HUES48 (cell line): Measurements from ENCODE around the gene SLC25A43.
"Not testable (repeated sequence)": the region's sequence is repeated elsewhere in the genome, so short reads cannot be mapped to it uniquely, and the experiment has no call there.

Experiments
- H3K27ac ChIP-seq: one replicate; pipeline ENCODE4 v1.7.0; 2013; ENCODE audit warnings: low read depth, low read length, inconsistent platforms
- H3K27me3 ChIP-seq: 2 replicates; pipeline ENCODE4 v1.6.1; 2013; ENCODE audit warnings: mild to moderate bottlenecking, low read length; ENCODE audit not compliant: control insufficient read depth, insufficient read depth
- H3K36me3 ChIP-seq: 2 replicates; pipeline ENCODE4 v1.6.1; 2013; ENCODE audit warnings: low read length; ENCODE audit not compliant: control insufficient read depth, insufficient read depth
- H3K4me1 ChIP-seq: 2 replicates; pipeline ENCODE4 v1.6.1; 2013; ENCODE audit warnings: mild to moderate bottlenecking, low read length; ENCODE audit not compliant: control insufficient read depth, insufficient read depth
- H3K4me3 ChIP-seq: 2 replicates; pipeline ENCODE4 v1.5.1; 2013; ENCODE audit warnings: mild to moderate bottlenecking, low read depth, low read length
- H3K9ac ChIP-seq: 2 replicates; pipeline ENCODE4 v1.6.1; 2013; ENCODE audit warnings: mild to moderate bottlenecking, low read depth, low read length, moderate library complexity
- H3K9me3 ChIP-seq: 2 replicates; pipeline ENCODE4 v1.6.1; 2013; ENCODE audit warnings: low read length; ENCODE audit not compliant: control insufficient read depth, insufficient read depth

Gene SLC25A43

DNA sequence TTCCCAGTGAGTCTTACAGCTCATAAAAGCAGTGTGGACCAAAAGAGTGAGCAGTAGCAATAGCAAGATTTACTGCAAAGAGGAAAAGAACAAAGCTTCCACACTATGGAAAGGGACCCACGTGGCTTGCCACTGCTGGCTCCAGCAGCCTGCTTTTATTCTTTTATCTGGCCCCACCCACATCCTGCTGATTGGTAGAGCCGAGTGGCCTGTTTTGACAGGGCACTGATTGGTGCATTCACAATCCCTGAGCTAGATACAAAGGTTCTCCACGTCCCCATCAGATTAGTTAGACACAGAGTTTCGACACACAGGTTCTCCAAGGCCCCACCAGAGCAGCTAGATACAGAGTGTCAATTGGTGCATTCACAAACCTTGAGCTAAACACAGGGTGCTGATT is 12.5 kb upstream of the SLC25A43 start:
- not testable (repeated sequence) for H3K4me1 ChIP-seq, H3K4me3 ChIP-seq, H3K27me3 ChIP-seq, H3K9ac ChIP-seq, H3K36me3 ChIP-seq, H3K27ac ChIP-seq
- peaks cover 34% of the 10 kb centered on the region for H3K9me3 ChIP-seq

DNA sequence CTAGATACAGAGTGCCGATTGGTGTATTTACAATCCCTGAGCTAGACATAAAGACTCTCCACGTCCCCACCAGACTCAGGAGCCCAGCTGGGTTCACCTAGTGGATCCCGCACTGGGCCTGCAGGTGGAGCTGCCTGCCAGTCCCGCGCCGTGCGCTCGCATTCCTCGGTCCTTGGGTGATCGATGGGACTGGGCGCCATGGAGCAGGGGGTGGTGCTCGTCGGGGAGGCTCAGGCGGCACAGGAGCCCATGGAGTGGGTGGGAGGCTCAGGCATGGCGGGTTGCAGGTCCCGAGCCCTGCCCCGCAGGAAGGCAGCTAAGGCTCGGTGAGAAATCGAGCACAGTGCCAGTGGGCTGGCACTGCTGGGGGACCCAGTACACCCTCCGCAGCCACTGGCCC is 11.7 kb upstream of the SLC25A43 start:
- H3K27ac ChIP-seq, H3K9ac ChIP-seq, H3K36me3 ChIP-seq, H3K27me3 ChIP-seq, H3K4me3 ChIP-seq, H3K4me1 ChIP-seq: not testable (repeated sequence)
- H3K9me3 ChIP-seq, result peaks cover 34% of the 10 kb centered on the region

DNA sequence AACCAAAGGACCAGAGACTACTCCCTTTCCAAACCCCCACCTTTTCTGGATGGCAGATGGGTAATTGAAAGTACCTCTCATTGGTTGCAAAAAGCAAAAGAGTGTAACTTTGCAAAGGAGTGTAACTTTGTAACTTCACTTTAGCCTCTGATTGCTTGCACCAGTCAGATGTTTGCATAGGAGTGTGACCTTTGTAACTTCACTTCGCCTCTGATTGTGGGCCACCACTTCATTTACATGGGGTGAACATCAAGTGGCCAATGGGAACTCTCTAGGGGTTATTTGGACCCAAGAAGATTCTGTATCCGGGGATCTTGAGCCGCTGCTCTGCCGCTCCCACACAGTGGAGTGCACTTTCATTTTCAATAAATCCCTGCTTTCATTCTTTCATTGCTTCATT is 9.9 kb upstream of the SLC25A43 start:
- Histone ChIP-seq H3K27me3 (no peaks in the 10 kb centered on the region), H3K27ac (no peak overlapping the region), H3K9me3 (peaks cover 40% of the 10 kb centered on the region), H3K4me3 (no peak overlapping the region), H3K36me3 (no peaks in the 10 kb centered on the region), H3K4me1 (no peaks in the 10 kb centered on the region; the same call in 1 of the 2 replicates), H3K9ac (no peak overlapping the region)

DNA sequence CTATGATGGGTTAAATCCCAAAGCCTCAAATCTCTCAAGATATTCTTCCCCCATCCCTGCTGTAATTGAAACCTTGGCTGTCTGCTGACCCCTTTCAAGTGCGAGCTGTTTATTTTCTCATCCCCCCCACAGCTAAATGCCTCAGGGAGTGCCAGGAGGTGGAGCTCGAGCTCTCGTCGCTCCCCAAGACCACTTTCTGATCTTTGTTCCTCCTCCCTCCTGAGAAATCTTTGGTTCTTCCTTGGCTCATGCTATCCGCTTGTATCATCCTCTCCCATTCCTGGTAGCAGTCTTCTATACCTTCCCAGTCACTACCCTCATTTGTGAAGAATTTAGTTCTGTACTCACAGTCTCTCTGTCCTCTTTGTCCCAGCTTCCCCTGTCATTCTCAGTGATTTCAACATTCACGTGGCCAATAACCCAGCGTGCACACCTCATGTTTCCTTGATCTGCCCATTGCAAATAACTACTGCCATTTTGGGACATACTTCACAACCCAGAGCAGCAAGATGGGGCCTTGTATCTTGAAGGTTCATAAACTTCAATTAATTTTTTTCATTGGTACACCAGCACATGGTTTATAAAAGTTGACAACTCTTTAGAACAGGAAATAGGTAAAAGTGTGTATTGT is 9.2 kb upstream of the SLC25A43 start:
- H3K9ac ChIP-seq, result no peak overlapping the region
- H3K27me3 ChIP-seq, result no peaks in the 10 kb centered on the region
- H3K27ac ChIP-seq, result no peak overlapping the region
- peaks cover 39% of the 10 kb centered on the region for H3K9me3 ChIP-seq
- no peak overlapping the region for H3K4me3 ChIP-seq
- H3K4me1 ChIP-seq, result no peaks in the 10 kb centered on the region; the same call in 1 of the 2 replicates
- H3K36me3 ChIP-seq, result no peaks in the 10 kb centered on the region

DNA sequence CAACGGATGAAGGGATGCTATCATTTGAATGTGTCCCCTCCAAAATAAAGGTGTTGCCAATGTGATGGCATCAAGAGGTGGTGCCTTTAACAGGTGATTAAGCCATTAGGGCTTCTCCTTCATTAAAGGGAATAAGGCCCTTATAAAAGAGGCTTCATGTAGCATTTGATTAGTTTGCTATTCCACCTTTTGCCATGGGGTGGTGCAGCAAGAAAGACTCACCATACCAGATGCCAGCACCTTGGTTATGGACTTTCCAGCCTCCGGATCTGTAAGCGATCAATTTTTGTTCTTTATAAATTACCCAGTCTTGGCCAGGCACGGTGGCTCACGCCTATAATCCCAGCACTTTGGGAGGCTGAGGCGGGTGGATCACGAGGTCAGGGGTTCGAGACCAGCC is 7.9 kb upstream of the SLC25A43 start:
- Histone ChIP-seq H3K27me3 (no peaks in the 10 kb centered on the region), H3K36me3 (no peaks in the 10 kb centered on the region), H3K4me3 (no peak overlapping the region), H3K9ac (no peak overlapping the region), H3K4me1 (no peaks in the 10 kb centered on the region; the same call in 1 of the 2 replicates), H3K27ac (no peak overlapping the region), H3K9me3 (peaks cover 33% of the 10 kb centered on the region)

DNA sequence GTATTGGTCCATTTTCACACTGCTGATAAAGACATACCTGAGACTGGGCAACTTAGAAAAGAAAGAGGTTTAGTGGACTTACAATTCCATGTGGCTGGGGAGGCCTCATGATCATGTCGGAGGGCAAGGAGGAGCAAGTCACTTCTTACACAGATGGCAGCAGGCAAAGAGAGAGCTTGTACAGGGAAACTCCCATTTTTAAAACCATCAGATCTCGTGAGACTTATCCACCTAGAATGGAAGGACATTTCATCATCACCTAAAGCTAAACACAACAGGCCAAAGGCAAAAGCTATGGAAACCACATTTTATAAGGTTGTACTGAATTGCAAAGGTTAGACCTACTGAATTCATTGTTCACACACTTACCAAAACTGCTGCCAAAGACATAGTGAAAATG is 6.0 kb upstream of the SLC25A43 start:
- peaks cover 5% of the 10 kb centered on the region; the same call in 1 of the 2 replicates for H3K27me3 ChIP-seq
- no peak overlapping the region for H3K9ac ChIP-seq
- H3K36me3 ChIP-seq, result no peaks in the 10 kb centered on the region
- H3K9me3 ChIP-seq, result peaks cover 33% of the 10 kb centered on the region
- H3K4me1 ChIP-seq, result no peaks in the 10 kb centered on the region; the same call in 1 of the 2 replicates
- H3K27ac ChIP-seq, result no peak overlapping the region
- H3K4me3 ChIP-seq, result no peak overlapping the region

DNA sequence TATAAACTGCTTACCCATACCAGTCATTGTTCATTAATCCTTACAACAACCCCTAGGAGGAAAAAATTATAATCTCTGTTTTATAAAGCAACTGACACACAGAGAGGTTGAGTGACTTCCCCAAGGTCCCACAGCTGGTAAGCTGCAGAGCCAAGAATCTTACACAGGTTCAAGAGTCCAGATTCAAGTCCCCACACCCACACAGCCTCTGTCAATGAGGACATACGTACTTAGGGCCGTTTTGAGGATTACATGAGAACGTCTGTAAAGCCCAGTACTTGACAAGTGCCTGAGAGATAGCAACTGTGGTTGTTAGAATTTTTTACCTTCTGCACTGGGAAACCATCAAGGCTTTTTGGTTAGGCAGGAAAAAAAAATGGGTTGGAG is 556 bp upstream of the SLC25A43 start:
- peak overlapping the region; percentile 61 for H3K4me3 ChIP-seq
- H3K4me1 ChIP-seq, result no peaks in the 10 kb centered on the region
- H3K9ac ChIP-seq, result no peak overlapping the region
- no peak overlapping the region for H3K27ac ChIP-seq
- peaks cover 31% of the 10 kb centered on the region for H3K9me3 ChIP-seq
- peaks cover 12% of the 10 kb centered on the region for H3K27me3 ChIP-seq
- H3K36me3 ChIP-seq, result no peaks in the 10 kb centered on the region

DNA sequence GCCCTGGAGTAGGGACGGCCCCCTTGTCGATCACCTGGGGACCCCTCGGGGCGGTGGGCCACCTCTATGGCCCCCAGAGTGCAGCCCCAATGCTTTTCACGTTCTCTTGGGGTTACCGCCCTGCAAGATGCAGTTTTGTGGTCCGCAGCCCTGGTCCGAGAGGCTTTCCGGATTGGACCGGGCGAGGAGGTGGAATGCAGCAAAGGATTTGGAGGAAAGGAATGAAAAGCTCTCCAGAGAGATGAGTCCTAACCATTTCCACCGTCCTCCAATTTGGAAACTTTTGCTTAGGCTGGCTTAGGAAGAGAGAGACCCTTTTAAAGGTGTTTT is 601 bp downstream of the SLC25A43 start:
- Histone ChIP-seq H3K4me1 (no peaks in the 10 kb centered on the region), H3K9me3 (peaks cover 28% of the 10 kb centered on the region), H3K9ac (0 out of 2 replicates have a peak overlapping the region, but pooled peaks have one; percentile 12), H3K27me3 (peaks cover 12% of the 10 kb centered on the region), H3K27ac (no peak overlapping the region), H3K36me3 (no peaks in the 10 kb centered on the region), H3K4me3 (peak overlapping the region; percentile 61)

DNA sequence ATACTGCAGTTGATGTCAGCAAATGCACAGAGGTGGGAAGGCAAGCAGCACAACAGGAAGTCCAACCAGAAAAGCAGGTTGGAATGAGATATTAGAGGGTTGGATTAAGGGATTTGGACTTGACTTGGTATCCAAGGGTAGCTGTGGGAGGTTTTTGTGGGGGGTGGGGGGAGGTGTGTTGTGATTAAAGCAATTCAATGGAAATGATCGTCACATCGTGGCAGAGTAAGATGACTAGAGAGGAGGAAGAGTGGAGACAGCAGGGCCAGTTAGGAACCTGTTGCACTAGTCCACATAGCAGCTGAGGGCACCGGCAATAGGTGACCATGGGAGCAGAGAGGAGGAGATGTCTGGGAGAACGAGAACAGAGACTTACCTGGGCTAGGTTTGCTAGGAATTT is 2.4 kb downstream of the SLC25A43 start:
- H3K9me3 ChIP-seq, result peaks cover 28% of the 10 kb centered on the region
- H3K27me3 ChIP-seq, result peaks cover 12% of the 10 kb centered on the region
- H3K27ac ChIP-seq, result no peak overlapping the region

DNA sequence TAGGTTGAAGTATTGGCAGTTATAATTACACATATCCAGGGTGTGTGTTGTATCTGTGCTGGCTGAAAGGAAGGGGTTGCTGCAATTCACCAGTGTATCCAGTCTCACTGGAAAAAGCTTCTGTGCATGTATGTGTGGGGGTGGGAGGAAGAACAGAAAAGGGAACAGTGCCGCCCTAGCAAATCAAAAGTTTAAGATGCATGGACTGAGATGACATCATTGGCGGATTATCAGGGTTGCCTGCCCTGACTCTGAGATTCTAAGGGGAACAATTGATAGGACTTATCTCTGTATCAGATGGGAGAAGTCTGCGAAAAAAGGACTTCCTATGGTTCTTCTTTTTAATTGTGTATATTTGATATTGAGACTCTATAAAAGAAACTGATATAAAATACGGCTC is 3.5 kb downstream of the SLC25A43 start:
- peaks cover 3% of the 10 kb centered on the region; the same call in 1 of the 2 replicates for H3K36me3 ChIP-seq
- H3K9ac ChIP-seq, result no peak overlapping the region
- H3K27me3 ChIP-seq, result peaks cover 12% of the 10 kb centered on the region
- no peaks in the 10 kb centered on the region for H3K4me1 ChIP-seq
- peaks cover 32% of the 10 kb centered on the region for H3K9me3 ChIP-seq
- no peak overlapping the region for H3K4me3 ChIP-seq
- no peak overlapping the region for H3K27ac ChIP-seq

More for the DNA sequence above, 2.4 kb downstream of the SLC25A43 start:
- no peak overlapping the region for H3K4me3 ChIP-seq
- no peaks in the 10 kb centered on the region for H3K4me1 ChIP-seq
- H3K36me3 ChIP-seq, result no peaks in the 10 kb centered on the region
- H3K9ac ChIP-seq, result no peak overlapping the region

DNA sequence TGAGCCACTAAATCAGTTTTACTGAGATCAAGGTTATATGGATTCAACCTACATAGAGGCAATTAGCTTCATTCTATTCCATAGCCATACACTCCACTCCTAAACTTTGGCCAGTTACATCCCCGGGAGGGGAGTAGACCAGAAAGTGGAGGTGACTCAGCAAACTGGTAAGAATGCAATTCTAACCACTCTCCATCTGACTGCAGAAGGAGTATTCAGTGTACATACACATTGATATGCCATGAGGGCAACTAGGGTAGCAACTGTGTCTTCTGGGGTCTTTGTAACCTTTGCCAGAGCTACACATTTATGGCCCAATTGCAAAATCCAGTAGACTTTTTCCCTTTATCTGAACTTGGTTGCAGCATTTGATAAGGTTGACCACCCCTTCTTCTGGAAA is 7.6 kb downstream of the SLC25A43 start:
- H3K4me3 ChIP-seq, result no peak overlapping the region
- peaks cover 5% of the 10 kb centered on the region; the same call in 1 of the 2 replicates for H3K36me3 ChIP-seq
- no peaks in the 10 kb centered on the region for H3K27me3 ChIP-seq
- H3K4me1 ChIP-seq, result no peaks in the 10 kb centered on the region
- H3K9ac ChIP-seq, result no peak overlapping the region
- H3K27ac ChIP-seq, result no peak overlapping the region
- peaks cover 15% of the 10 kb centered on the region for H3K9me3 ChIP-seq
